GM23338 (cell line): ENCODE measurements around the gene OTOS. TPM values are rescaled to one million over a fixed set of nuclear protein-coding genes. Genes with fewer than 3 reads are reported as not detected.
A peak's percentile ranks its signal among the peaks of the same experiment; 100 is the strongest.

Experiments
- ATAC-seq: fragments of 200-7000 bp; cut with Tn5 transposase; 3 replicates; pipeline ENCODE4 v1.9.1; 2020
- DNase-seq: peaks from one replicate; pipeline ENCODE4 v3.0.0-alpha.2; 2015; ENCODE audit warnings: low spot score
- H2AFZ ChIP-seq: fragments of 200-600 bp; sonication (generic); 2 replicates; pipeline ENCODE4 v1.8.0; 2016; ENCODE audit warnings: antibody characterized with exemption, mild to moderate bottlenecking, moderate library complexity
- H3F3A ChIP-seq: fragments of 200-600 bp; sonication (generic); replicated peaks from 2 replicates; pipeline ENCODE4 v1.8.0; 2017; ENCODE audit warnings: antibody characterized with exemption, mixed run types, low read depth
- H3K27ac ChIP-seq: fragments of 200-600 bp; sonication (generic); 2 replicates; pipeline ENCODE4 v1.6.1; 2016; ENCODE audit warnings: low read depth
- H3K27me3 ChIP-seq: fragments of 200-600 bp; sonication (generic); 2 replicates; pipeline ENCODE4 v1.8.0; 2016; ENCODE audit warnings: mild to moderate bottlenecking, mixed run types, moderate library complexity; ENCODE audit not compliant: insufficient read depth
- H3K36me3 ChIP-seq: fragments of 200-600 bp; sonication (generic); 2 replicates; pipeline ENCODE4 v1.8.0; 2016; ENCODE audit warnings: mild to moderate bottlenecking; ENCODE audit not compliant: insufficient read depth
- H3K4me1 ChIP-seq: fragments of 200-600 bp; sonication (generic); 2 replicates; pipeline ENCODE4 v1.8.0; 2016; ENCODE audit warnings: mild to moderate bottlenecking, moderate library complexity; ENCODE audit not compliant: insufficient read depth
- H3K4me2 ChIP-seq: fragments of 200-600 bp; sonication (generic); 2 replicates; pipeline ENCODE4 v1.7.1; 2017; ENCODE audit warnings: mixed run types
- H3K4me3 ChIP-seq: fragments of 200-600 bp; sonication (generic); 2 replicates; pipeline ENCODE4 v1.6.1; 2016; ENCODE audit warnings: mixed run types
- H3K79me2 ChIP-seq: fragments of 200-600 bp; sonication (generic); replicated peaks from 2 replicates; pipeline ENCODE4 v1.8.0; 2017; ENCODE audit warnings: mild to moderate bottlenecking; ENCODE audit not compliant: insufficient read depth
- H3K9me2 ChIP-seq: fragments of 200-600 bp; sonication (generic); 2 replicates; pipeline ENCODE4 v1.8.0; 2017; ENCODE audit not compliant: insufficient read depth
- H4K20me1 ChIP-seq: fragments of 200-600 bp; sonication (generic); replicated peaks from 2 replicates; pipeline ENCODE4 v1.8.0; 2017; ENCODE audit warnings: mild to moderate bottlenecking; ENCODE audit not compliant: insufficient read depth
- H3K27ac Mint-ChIP-seq: 2 replicates; pipeline ENCODE4 v1.8.0; 2020; ENCODE audit warnings: inconsistent platforms, mild to moderate bottlenecking, moderate library complexity, mixed read lengths
- H3K27me3 Mint-ChIP-seq: 3 replicates; pipeline ENCODE4 v1.8.0; 2022; ENCODE audit warnings: low read depth, mild to moderate bottlenecking, moderate library complexity, mixed read lengths, inconsistent platforms; ENCODE audit not compliant: insufficient read depth, poor library complexity
- H3K36me3 Mint-ChIP-seq: 3 replicates; pipeline ENCODE4 v1.8.0; 2021; ENCODE audit warnings: low read depth, mild to moderate bottlenecking, inconsistent platforms, moderate library complexity, mixed read lengths
- H3K4me1 Mint-ChIP-seq: 3 replicates; pipeline ENCODE4 v1.8.0; 2020; ENCODE audit warnings: mild to moderate bottlenecking, inconsistent platforms, mixed read lengths
- H3K4me3 Mint-ChIP-seq: 3 replicates; pipeline ENCODE4 v1.8.0; 2021; ENCODE audit warnings: moderate library complexity, mild to moderate bottlenecking, inconsistent platforms, mixed read lengths
- H3K9me3 Mint-ChIP-seq: 3 replicates; pipeline ENCODE4 v1.8.0; 2020; ENCODE audit warnings: moderate library complexity, mild to moderate bottlenecking, inconsistent platforms, mixed read lengths
- CREB1 ChIP-seq: fragments of 250-450 bp; sonication (Bioruptor Pico); IDR thresholded peaks from 2 replicates; pipeline ENCODE4 v1.5.0; 2020; ENCODE audit warnings: low read depth, mild to moderate bottlenecking, moderate library complexity
- EZH2 ChIP-seq: fragments of 200-600 bp; sonication (generic); IDR thresholded peaks from one replicate; pipeline ENCODE4 v1.8.0; 2017; ENCODE audit warnings: antibody characterized with exemption, mild to moderate bottlenecking, low read depth; ENCODE audit not compliant: unreplicated experiment
- EZH2phosphoT487 ChIP-seq: fragments of 200-600 bp; sonication (generic); IDR thresholded peaks from one replicate; pipeline ENCODE4 v1.8.1; 2018; ENCODE audit warnings: antibody characterized with exemption; ENCODE audit not compliant: unreplicated experiment
- JUNB ChIP-seq: IDR thresholded peaks from one replicate; pipeline ENCODE4 v1.6.1; 2016; ENCODE audit warnings: antibody characterized with exemption; ENCODE audit not compliant: unreplicated experiment
- NANOG ChIP-seq: IDR thresholded peaks from 2 replicates; pipeline ENCODE4 v1.6.1; 2016; ENCODE audit warnings: antibody characterized with exemption, borderline replicate concordance
- POLR2AphosphoS5 ChIP-seq: IDR thresholded peaks from 2 replicates; pipeline ENCODE4 v1.6.1; 2016; ENCODE audit warnings: antibody characterized with exemption, low read depth
- STAT1 ChIP-seq: IDR thresholded peaks from one replicate; pipeline ENCODE4 v1.6.1; 2016; ENCODE audit warnings: antibody characterized with exemption; ENCODE audit not compliant: unreplicated experiment
- ZNF114 ChIP-seq: fragments of 250-450 bp; sonication (Bioruptor Pico); IDR thresholded peaks from 2 replicates; pipeline ENCODE4 v1.5.0; 2020; ENCODE audit warnings: mild to moderate bottlenecking, moderate library complexity
- ZNF331 ChIP-seq: fragments of 250-450 bp; sonication (Bioruptor Pico); IDR thresholded peaks from 2 replicates; pipeline ENCODE4 v1.5.0; 2020; ENCODE audit warnings: low read depth, mild to moderate bottlenecking, moderate library complexity
- polyA plus RNA-seq: library from polyadenylated mRNA; unstranded; fragments of >200 nt; fragmentation: Nextera tagmentation; extraction: Ambion mirVana; gene quantifications from 2 replicates; pipeline ENCODE4 v1.2.1, GENCODE V29; 2016
- total RNA-seq: library from RNA; depleted of rRNA; stranded (reverse); fragments of >200 nt; shearing (Covaris generic); gene quantifications from 2 replicates; pipeline ENCODE4 v1.2.3, GENCODE V29; 2014
- TF ChIP-seq, protein P1 (sequence below), 2 experiments: fragments of 200-600 bp in 1 of 2; sonication (generic) in 1 of 2; conservative IDR thresholded peaks; 2 replicates each; pipeline versions ENCODE4 v1.5.1 to v1.6.1; 2016 to 2017; ENCODE audit warnings: antibody characterized with exemption in 2 of 2, low read depth in 2 of 2, mild to moderate bottlenecking in 2 of 2, moderate library complexity in 1 of 2
- TF ChIP-seq, protein P2 (sequence below): IDR thresholded peaks from 2 replicates; pipeline ENCODE4 v1.6.1; 2016; ENCODE audit warnings: antibody characterized with exemption
- TF ChIP-seq, protein P3 (sequence below): fragments of 250-450 bp; sonication (Bioruptor Pico); IDR thresholded peaks from 2 replicates; pipeline ENCODE4 v1.5.0; 2020; ENCODE audit warnings: mild to moderate bottlenecking, moderate library complexity
- TF ChIP-seq, protein P4 (sequence below): IDR thresholded peaks from one replicate; pipeline ENCODE4 v1.6.1; 2018; ENCODE audit warnings: antibody characterized with exemption; ENCODE audit not compliant: unreplicated experiment

OTOS gene
- total and polyA plus RNA-seq, 2 experiments from 2014 or later = 0.40 TPM; not detected in 1

DNA sequence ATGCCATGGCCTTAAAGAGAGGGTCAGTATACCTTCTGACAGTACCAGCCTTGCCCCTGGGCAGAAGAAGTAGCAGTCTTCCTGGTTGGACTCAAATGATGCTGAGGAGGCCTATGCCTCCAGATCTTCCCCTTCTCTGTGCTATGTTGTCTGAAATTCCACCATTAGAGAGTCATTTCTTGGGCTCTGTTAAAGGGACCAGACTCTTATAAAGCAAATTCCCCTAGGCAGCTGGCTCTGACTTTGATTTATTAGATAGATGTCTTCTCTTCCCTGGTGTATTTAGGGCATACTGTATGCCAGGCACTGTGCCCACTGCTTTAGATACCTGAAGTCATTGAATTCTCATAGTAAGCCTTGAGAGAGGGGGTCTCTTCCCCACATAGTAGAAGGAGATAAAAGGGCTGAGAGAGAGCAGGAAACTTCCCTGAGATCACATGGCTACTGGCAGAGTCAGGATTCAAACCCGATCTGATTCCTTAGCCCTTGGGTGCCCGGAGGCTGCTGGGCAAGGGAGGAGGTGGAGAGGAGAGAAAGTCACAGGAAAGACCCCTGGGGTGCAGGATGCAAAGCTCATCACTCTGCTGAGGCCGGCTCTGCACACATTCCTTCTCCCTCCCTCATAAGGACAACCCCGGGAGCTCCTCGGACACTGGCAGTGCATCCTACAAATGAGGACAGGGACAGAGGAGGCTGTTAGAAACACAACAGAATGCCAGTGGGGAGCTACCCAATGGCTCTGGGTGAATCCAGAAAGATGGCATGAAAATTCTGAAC lies 27.4 kb downstream of the OTOS start:
- no peaks in the 10 kb centered on the region for H3K27me3 ChIP-seq
- no peaks in the 10 kb centered on the region for H3F3A ChIP-seq
- no peak overlapping the region for H3K27ac ChIP-seq
- peaks cover 3% of the 10 kb centered on the region; the same call in 2 of the 3 replicates for H3K9me3 Mint-ChIP-seq
- H3K36me3 ChIP-seq = no peaks in the 10 kb centered on the region
- H3K79me2 ChIP-seq = no peaks in the 10 kb centered on the region
- H3K27ac Mint-ChIP-seq = peak overlapping the region; percentile 17; the same call in 1 of the 2 replicates
- ATAC-seq (peak; percentile 89), DNase-seq (peak; percentile 67)
- TF ChIP-seq, protein P1, sequence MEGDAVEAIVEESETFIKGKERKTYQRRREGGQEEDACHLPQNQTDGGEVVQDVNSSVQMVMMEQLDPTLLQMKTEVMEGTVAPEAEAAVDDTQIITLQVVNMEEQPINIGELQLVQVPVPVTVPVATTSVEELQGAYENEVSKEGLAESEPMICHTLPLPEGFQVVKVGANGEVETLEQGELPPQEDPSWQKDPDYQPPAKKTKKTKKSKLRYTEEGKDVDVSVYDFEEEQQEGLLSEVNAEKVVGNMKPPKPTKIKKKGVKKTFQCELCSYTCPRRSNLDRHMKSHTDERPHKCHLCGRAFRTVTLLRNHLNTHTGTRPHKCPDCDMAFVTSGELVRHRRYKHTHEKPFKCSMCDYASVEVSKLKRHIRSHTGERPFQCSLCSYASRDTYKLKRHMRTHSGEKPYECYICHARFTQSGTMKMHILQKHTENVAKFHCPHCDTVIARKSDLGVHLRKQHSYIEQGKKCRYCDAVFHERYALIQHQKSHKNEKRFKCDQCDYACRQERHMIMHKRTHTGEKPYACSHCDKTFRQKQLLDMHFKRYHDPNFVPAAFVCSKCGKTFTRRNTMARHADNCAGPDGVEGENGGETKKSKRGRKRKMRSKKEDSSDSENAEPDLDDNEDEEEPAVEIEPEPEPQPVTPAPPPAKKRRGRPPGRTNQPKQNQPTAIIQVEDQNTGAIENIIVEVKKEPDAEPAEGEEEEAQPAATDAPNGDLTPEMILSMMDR (conservative IDR thresholded peaks at IDR 0.05; ENCODE audit: low read depth in 2 of 2) = no peak
- TF ChIP-seq JUNB = no peak
- TF ChIP-seq, protein P2, sequence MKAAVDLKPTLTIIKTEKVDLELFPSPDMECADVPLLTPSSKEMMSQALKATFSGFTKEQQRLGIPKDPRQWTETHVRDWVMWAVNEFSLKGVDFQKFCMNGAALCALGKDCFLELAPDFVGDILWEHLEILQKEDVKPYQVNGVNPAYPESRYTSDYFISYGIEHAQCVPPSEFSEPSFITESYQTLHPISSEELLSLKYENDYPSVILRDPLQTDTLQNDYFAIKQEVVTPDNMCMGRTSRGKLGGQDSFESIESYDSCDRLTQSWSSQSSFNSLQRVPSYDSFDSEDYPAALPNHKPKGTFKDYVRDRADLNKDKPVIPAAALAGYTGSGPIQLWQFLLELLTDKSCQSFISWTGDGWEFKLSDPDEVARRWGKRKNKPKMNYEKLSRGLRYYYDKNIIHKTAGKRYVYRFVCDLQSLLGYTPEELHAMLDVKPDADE = no peak
- no peak for TF ChIP-seq ZNF114 (CRISPR knock-in tag)
- TF ChIP-seq EZH2phosphoT487 = no peak
- no peak for TF ChIP-seq CREB1 (CRISPR knock-in tag)
- TF ChIP-seq, protein P3, sequence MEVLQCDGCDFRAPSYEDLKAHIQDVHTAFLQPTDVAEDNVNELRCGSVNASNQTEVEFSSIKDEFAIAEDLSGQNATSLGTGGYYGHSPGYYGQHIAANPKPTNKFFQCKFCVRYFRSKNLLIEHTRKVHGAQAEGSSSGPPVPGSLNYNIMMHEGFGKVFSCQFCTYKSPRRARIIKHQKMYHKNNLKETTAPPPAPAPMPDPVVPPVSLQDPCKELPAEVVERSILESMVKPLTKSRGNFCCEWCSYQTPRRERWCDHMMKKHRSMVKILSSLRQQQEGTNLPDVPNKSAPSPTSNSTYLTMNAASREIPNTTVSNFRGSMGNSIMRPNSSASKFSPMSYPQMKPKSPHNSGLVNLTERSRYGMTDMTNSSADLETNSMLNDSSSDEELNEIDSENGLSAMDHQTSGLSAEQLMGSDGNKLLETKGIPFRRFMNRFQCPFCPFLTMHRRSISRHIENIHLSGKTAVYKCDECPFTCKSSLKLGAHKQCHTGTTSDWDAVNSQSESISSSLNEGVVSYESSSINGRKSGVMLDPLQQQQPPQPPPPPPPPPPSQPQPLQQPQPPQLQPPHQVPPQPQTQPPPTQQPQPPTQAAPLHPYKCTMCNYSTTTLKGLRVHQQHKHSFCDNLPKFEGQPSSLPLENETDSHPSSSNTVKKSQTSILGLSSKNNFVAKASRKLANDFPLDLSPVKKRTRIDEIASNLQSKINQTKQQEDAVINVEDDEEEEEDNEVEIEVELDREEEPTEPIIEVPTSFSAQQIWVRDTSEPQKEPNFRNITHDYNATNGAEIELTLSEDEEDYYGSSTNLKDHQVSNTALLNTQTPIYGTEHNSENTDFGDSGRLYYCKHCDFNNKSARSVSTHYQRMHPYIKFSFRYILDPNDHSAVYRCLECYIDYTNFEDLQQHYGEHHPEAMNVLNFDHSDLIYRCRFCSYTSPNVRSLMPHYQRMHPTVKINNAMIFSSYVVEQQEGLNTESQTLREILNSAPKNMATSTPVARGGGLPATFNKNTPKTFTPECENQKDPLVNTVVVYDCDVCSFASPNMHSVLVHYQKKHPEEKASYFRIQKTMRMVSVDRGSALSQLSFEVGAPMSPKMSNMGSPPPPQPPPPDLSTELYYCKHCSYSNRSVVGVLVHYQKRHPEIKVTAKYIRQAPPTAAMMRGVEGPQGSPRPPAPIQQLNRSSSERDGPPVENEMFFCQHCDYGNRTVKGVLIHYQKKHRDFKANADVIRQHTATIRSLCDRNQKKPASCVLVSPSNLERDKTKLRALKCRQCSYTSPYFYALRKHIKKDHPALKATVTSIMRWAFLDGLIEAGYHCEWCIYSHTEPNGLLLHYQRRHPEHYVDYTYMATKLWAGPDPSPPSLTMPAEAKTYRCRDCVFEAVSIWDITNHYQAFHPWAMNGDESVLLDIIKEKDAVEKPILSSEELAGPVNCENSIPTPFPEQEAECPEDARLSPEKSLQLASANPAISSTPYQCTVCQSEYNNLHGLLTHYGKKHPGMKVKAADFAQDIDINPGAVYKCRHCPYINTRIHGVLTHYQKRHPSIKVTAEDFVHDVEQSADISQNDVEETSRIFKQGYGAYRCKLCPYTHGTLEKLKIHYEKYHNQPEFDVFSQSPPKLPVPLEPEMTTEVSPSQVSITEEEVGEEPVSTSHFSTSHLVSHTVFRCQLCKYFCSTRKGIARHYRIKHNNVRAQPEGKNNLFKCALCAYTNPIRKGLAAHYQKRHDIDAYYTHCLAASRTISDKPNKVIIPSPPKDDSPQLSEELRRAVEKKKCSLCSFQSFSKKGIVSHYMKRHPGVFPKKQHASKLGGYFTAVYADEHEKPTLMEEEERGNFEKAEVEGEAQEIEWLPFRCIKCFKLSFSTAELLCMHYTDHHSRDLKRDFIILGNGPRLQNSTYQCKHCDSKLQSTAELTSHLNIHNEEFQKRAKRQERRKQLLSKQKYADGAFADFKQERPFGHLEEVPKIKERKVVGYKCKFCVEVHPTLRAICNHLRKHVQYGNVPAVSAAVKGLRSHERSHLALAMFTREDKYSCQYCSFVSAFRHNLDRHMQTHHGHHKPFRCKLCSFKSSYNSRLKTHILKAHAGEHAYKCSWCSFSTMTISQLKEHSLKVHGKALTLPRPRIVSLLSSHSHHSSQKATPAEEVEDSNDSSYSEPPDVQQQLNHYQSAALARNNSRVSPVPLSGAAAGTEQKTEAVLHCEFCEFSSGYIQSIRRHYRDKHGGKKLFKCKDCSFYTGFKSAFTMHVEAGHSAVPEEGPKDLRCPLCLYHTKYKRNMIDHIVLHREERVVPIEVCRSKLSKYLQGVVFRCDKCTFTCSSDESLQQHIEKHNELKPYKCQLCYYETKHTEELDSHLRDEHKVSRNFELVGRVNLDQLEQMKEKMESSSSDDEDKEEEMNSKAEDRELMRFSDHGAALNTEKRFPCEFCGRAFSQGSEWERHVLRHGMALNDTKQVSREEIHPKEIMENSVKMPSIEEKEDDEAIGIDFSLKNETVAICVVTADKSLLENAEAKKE (CRISPR knock-in tag) = no peak
- no peak for TF ChIP-seq NANOG
- TF ChIP-seq POLR2AphosphoS5 = no peak
- TF ChIP-seq EZH2 = no peak
- TF ChIP-seq, protein P4, sequence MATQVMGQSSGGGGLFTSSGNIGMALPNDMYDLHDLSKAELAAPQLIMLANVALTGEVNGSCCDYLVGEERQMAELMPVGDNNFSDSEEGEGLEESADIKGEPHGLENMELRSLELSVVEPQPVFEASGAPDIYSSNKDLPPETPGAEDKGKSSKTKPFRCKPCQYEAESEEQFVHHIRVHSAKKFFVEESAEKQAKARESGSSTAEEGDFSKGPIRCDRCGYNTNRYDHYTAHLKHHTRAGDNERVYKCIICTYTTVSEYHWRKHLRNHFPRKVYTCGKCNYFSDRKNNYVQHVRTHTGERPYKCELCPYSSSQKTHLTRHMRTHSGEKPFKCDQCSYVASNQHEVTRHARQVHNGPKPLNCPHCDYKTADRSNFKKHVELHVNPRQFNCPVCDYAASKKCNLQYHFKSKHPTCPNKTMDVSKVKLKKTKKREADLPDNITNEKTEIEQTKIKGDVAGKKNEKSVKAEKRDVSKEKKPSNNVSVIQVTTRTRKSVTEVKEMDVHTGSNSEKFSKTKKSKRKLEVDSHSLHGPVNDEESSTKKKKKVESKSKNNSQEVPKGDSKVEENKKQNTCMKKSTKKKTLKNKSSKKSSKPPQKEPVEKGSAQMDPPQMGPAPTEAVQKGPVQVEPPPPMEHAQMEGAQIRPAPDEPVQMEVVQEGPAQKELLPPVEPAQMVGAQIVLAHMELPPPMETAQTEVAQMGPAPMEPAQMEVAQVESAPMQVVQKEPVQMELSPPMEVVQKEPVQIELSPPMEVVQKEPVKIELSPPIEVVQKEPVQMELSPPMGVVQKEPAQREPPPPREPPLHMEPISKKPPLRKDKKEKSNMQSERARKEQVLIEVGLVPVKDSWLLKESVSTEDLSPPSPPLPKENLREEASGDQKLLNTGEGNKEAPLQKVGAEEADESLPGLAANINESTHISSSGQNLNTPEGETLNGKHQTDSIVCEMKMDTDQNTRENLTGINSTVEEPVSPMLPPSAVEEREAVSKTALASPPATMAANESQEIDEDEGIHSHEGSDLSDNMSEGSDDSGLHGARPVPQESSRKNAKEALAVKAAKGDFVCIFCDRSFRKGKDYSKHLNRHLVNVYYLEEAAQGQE = no peak
- TF ChIP-seq ZNF331 (CRISPR knock-in tag) = no peak
- no peak for TF ChIP-seq STAT1
- peak overlapping the region; percentile 88 for H2AFZ ChIP-seq
- peak overlapping the region; percentile 61 for H3K4me2 ChIP-seq
- peaks cover 7% of the 10 kb centered on the region; the same call in 1 of the 2 replicates for H3K4me1 ChIP-seq
- H3K36me3 Mint-ChIP-seq = no peaks in the 10 kb centered on the region; the same call in 2 of the 3 replicates
- H3K4me1 Mint-ChIP-seq = peaks cover 16% of the 10 kb centered on the region
- H3K27me3 Mint-ChIP-seq = peaks cover 4% of the 10 kb centered on the region
- no peaks in the 10 kb centered on the region for H4K20me1 ChIP-seq
- no peak overlapping the region for H3K4me3 ChIP-seq
- peaks cover 5% of the 10 kb centered on the region; the same call in 1 of the 2 replicates for H3K9me2 ChIP-seq
- no peak overlapping the region for H3K4me3 Mint-ChIP-seq
